Activated CD8-positive, alpha-beta T cell treated with anti-CD3 and anti-CD28 coated beads for 36 hours (primary cell): ENCODE measurements around the gene EIF4G3. TPM values are rescaled to one million over a fixed set of nuclear protein-coding genes. Genes with fewer than 3 reads are reported as not detected.

Experiments
- ATAC-seq: fragments of 200-7000 bp; cut with Tn5 transposase; one replicate; pipeline ENCODE4 v1.10.0; 2021; ENCODE audit warnings: mild to moderate bottlenecking, moderate library complexity
- CTCF ChIA-PET: fragments of 350-600 bp; sonication (Branson Sonifier 250); formaldehyde crosslinking; loops from one replicate; lab custom pipeline; 2021; ENCODE audit warnings: antibody characterized with exemption; lab: Charles Lee
- POLR2A ChIA-PET: fragments of 350-600 bp; sonication (Branson Sonifier 250); formaldehyde crosslinking; loops from one replicate; lab custom pipeline; 2021; ENCODE audit warnings: antibody characterized with exemption; lab: Charles Lee
- DNase-seq: peaks from one replicate; pipeline ENCODE4 v3.0.0-alpha.2; 2020
- H3K27ac Mint-ChIP-seq: one replicate; pipeline ENCODE4 v1.8.0; 2021; ENCODE audit warnings: mild to moderate bottlenecking, mixed read lengths
- H3K27me3 Mint-ChIP-seq: one replicate; pipeline ENCODE4 v1.8.0; 2021; ENCODE audit warnings: mixed read lengths
- H3K36me3 Mint-ChIP-seq: one replicate; pipeline ENCODE4 v1.8.0; 2021; ENCODE audit warnings: low read depth, mixed read lengths
- H3K4me1 Mint-ChIP-seq: one replicate; pipeline ENCODE4 v1.8.0; 2021; ENCODE audit warnings: low read depth, mixed read lengths
- H3K4me3 Mint-ChIP-seq: one replicate; pipeline ENCODE4 v1.8.0; 2021; ENCODE audit warnings: mild to moderate bottlenecking, moderate library complexity, mixed read lengths
- H3K9me3 Mint-ChIP-seq: one replicate; pipeline ENCODE4 v1.8.0; 2021; ENCODE audit warnings: mixed read lengths
- CTCF ChIP-seq: fragments of 200-600 bp; IDR thresholded peaks from one replicate; pipeline ENCODE4 v1.8.0; 2022; ENCODE audit warnings: antibody characterized with exemption, mild to moderate bottlenecking
- intact Hi-C: fragments of 100-400 bp; cut with micrococcal nuclease; formaldehyde crosslinking; loops from one replicate; pipeline ENCODE4 v1.10.0; 2022
- total RNA-seq, 2 experiments: library from RNA; stranded (reverse); gene quantifications; one replicate each; pipeline ENCODE4 v1.2.3, GENCODE V29; 2021

The EIF4G3 gene
- total RNA-seq, 2 experiments from 2014 or later, result 48.2 to 48.4 TPM

DNA sequence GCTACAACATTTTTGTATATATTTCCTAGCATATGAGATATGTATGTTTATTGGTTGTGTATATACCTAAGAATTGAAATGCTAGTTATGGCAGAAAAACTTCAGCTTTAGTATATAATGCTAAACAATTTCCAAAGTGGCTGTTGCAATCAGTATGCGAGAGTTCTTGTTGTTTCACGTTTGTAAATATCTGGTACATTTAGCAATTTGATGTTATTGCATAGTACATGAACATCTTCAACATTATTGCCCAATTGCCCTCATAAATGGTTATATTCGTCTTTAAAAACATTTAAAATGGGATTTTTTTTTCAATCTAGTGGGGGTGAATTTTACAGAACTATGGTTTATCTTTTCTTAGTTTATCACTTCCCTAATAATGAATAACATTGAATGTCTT, 303.4 kb downstream of the EIF4G3 start:
- ChIA-PET POLR2A (no interaction called here), CTCF (interaction anchor here (0.6 to 1.5 kb wide), 2 partner anchors 176 to 344 kb away, joined by 3 to 5 read pairs; no protein-coding TSS in a partner anchor)
- Mint-ChIP-seq H3K36me3 (peaks cover 26% of the 10 kb centered on the region), H3K27me3 (no peaks in the 10 kb centered on the region), H3K4me3 (no peak overlapping the region), H3K27ac (no peak overlapping the region), H3K4me1 (no peaks in the 10 kb centered on the region), H3K9me3 (no peaks in the 10 kb centered on the region)
- ATAC-seq, result no peak
- TF ChIP-seq CTCF, result no peak
- intact Hi-C loops, result no loop called here
- DNase-seq, result no peak

GRCh38 chr1:20871419-20871818, 305.3 kb downstream of the EIF4G3 start:
- Mint-ChIP-seq H3K4me3 (no peak overlapping the region), H3K4me1 (no peaks in the 10 kb centered on the region), H3K27me3 (no peaks in the 10 kb centered on the region), H3K9me3 (no peaks in the 10 kb centered on the region), H3K27ac (no peak overlapping the region), H3K36me3 (peaks cover 18% of the 10 kb centered on the region)
- ATAC-seq (no peak), DNase-seq (no peak)
- TF ChIP-seq CTCF, result no peak
- intact Hi-C loops, result no loop called here
- ChIA-PET POLR2A (no interaction called here), CTCF (interaction anchor here (1.4 to 1.6 kb wide), 2 partner anchors 9 to 324 kb away, joined by 3 to 5 read pairs; no protein-coding TSS in a partner anchor)

GRCh38 chr1:20870718-20871117, 306.0 kb downstream of the EIF4G3 start:
- ATAC-seq (no peak), DNase-seq (no peak)
- POLR2A ChIA-PET, result no interaction called here
- no peaks in the 10 kb centered on the region for H3K9me3 Mint-ChIP-seq
- H3K27me3 Mint-ChIP-seq, result no peaks in the 10 kb centered on the region
- intact Hi-C loops, result no loop called here
- H3K27ac Mint-ChIP-seq, result no peak overlapping the region
- CTCF ChIA-PET, result no interaction called here
- no peak for TF ChIP-seq CTCF
- H3K4me1 Mint-ChIP-seq, result no peaks in the 10 kb centered on the region
- H3K36me3 Mint-ChIP-seq, result peaks cover 18% of the 10 kb centered on the region
- H3K4me3 Mint-ChIP-seq, result no peak overlapping the region

- no peak for ATAC-seq
- ChIA-PET CTCF (interaction anchor here (1.1 kb wide), 1 partner anchor 500 kb away, joined by 3 read pairs; no protein-coding TSS in a partner anchor), POLR2A (no interaction called here)
- no peak for TF ChIP-seq CTCF
- no peaks in the 10 kb centered on the region for H3K9me3 Mint-ChIP-seq
- peaks cover 16% of the 10 kb centered on the region for H3K36me3 Mint-ChIP-seq
- no peak for DNase-seq
- intact Hi-C loops, result no loop called here
- no peak overlapping the region for H3K27ac Mint-ChIP-seq
- H3K27me3 Mint-ChIP-seq, result no peaks in the 10 kb centered on the region
- no peaks in the 10 kb centered on the region for H3K4me1 Mint-ChIP-seq
- H3K4me3 Mint-ChIP-seq, result no peak overlapping the region
Observed at GRCh38 chr1:20868263-20868662, 308.4 kb downstream of the EIF4G3 start.

DNA sequence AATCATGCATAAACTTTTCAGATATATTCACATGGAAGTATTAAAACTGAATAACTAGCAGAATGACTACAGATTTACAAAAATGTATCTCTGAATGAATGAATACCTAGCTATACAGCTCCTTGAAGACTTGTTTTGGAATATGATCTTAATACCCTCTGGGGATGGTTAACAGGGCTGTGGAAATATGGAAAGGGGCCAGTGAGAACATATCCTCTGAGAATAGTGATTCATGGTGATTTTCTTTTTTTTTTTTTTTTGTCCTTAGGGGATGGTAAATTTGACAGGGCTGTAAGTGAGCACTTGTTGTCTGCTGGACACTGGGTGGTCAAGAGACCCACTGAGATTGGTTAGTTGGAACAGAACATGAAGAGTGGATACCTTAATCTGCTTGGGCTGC, 308.9 kb downstream of the EIF4G3 start:
- peaks cover 16% of the 10 kb centered on the region for H3K36me3 Mint-ChIP-seq
- DNase-seq (no peak), ATAC-seq (no peak)
- CTCF ChIA-PET, result interaction anchor here (0.7 to 1.1 kb wide), 3 partner anchors 22 to 327 kb away, joined by 3 read pairs; no protein-coding TSS in a partner anchor
- intact Hi-C loops, result no loop called here
- POLR2A ChIA-PET, result no interaction called here
- no peak for TF ChIP-seq CTCF
- no peaks in the 10 kb centered on the region for H3K27me3 Mint-ChIP-seq
- H3K9me3 Mint-ChIP-seq, result no peaks in the 10 kb centered on the region
- H3K4me3 Mint-ChIP-seq, result no peak overlapping the region
- no peaks in the 10 kb centered on the region for H3K4me1 Mint-ChIP-seq
- H3K27ac Mint-ChIP-seq, result no peak overlapping the region
